Vagina (tissue), 2 donors: ENCODE measurements around the gene SMTNL1. TPM values are rescaled to one million over a fixed set of nuclear protein-coding genes. Genes with fewer than 3 reads are reported as not detected.

Experiments
- DNase-seq, 2 donors: peaks; one replicate each; pipeline ENCODE4 v3.0.0-alpha.2; 2017; ENCODE audit errors: extremely low spot score in 2 of 2
- H3K27ac ChIP-seq: fragments of 200-600 bp; sonication (generic); one replicate; pipeline ENCODE4 v1.5.1; 2019
- H3K27me3 ChIP-seq: fragments of 200-600 bp; sonication (generic); one replicate; pipeline ENCODE4 v1.5.1; 2019
- H3K36me3 ChIP-seq, 2 donors: fragments of 200-600 bp; sonication (generic); one replicate each; pipeline ENCODE4 v1.5.1; 2017 to 2019
- H3K4me1 ChIP-seq: fragments of 200-600 bp; sonication (generic); one replicate; pipeline ENCODE4 v1.5.1; 2019
- H3K4me3 ChIP-seq, 2 donors: fragments of 200-600 bp; sonication (generic); 1 replicate in 1 of 2; 2 replicates in 1 of 2; pipeline ENCODE4 v1.5.1; 2016 to 2019
- H3K9me3 ChIP-seq: fragments of 200-600 bp; sonication (generic); one replicate; pipeline ENCODE4 v1.5.1; 2019
- CTCF ChIP-seq, 3 experiments: fragments of 450-650 bp in 2 of 3; fragments of 200-600 bp in 1 of 3; sonication (generic) in 1 of 3; IDR thresholded peaks; one replicate each; pipeline ENCODE4 v1.5.1; 2017 to 2019; ENCODE audit warnings: antibody characterized with exemption in 3 of 3, mild to moderate bottlenecking in 2 of 3, moderate library complexity in 2 of 3
- POLR2A ChIP-seq, 2 donors: fragments of 450-650 bp; IDR thresholded peaks; one replicate each; pipeline ENCODE4 v1.6.1; 2017; ENCODE audit warnings: antibody characterized with exemption in 2 of 2, mild to moderate bottlenecking in 2 of 2, moderate library complexity in 2 of 2
- POLR2AphosphoS5 ChIP-seq, 2 donors: sonication (generic); formaldehyde crosslinking; IDR thresholded peaks; one replicate each; pipeline ENCODE4 v1.9.0; 2017; ENCODE audit warnings: antibody characterized with exemption in 2 of 2, mild to moderate bottlenecking in 2 of 2, low read depth in 1 of 2; ENCODE audit not compliant: insufficient read depth in 1 of 2
- intact Hi-C: fragments of 100-400 bp; cut with DNase I; formaldehyde crosslinking; loops from one replicate; pipeline ENCODE4 v1.15.1; 2023
- total RNA-seq: library from RNA; depleted of rRNA; stranded (reverse); fragments of >200 nt; gene quantifications from one replicate; pipeline ENCODE4 v1.2.3, GENCODE V29; 2016

Gene SMTNL1
- total RNA-seq, 1 donor from 2014 or later, result not detected

GRCh38 chr11:57567515-57568329 is 30.3 kb downstream of the SMTNL1 start, which contains the start of gene UBE2L6:
UBE2L6 (minus strand) TSS chr11:57567672; CDS start chr11:57567611, 61 bp downstream.
- DNase-seq, result no peak

GRCh38 chr11:57568330-57568766 is 31.0 kb downstream of the SMTNL1 start:
- H3K4me3 ChIP-seq, result peak overlapping the region; percentile 69 to 83
- no peaks in the 10 kb centered on the region for H3K27me3 ChIP-seq
- intact Hi-C loops, result loop anchor here (2.0 kb wide), 1 partner anchor 70 kb away; no protein-coding TSS in a partner anchor
- TF ChIP-seq POLR2A (IDR thresholded peaks at IDR 0.05) (no peak), POLR2AphosphoS5 (IDR thresholded peaks at IDR 0.05; ENCODE audit: insufficient read depth in 1 of 2, low read depth in 1 of 2) (peak in 1 of 2 donors; percentile 54), CTCF (IDR thresholded peaks at IDR 0.05) (peak in 2 of 3 experiments; percentile 90 to 91)
- DNase-seq, result no peak
- H3K27ac ChIP-seq, result peak overlapping the region; percentile 93
- H3K9me3 ChIP-seq, result no peaks in the 10 kb centered on the region
- H3K4me1 ChIP-seq, result peaks cover 31% of the 10 kb centered on the region
- no peaks in the 10 kb centered on the region for H3K36me3 ChIP-seq

More at GRCh38 chr11:57567515-57568329, 30.3 kb downstream of the SMTNL1 start, which contains the start of gene UBE2L6:
- Histone ChIP-seq H3K27ac (peak within 1 kb of the TSS; percentile 93), H3K4me1 (peaks cover 31% of the 10 kb centered on the region), H3K9me3 (no peaks in the 10 kb centered on the region), H3K27me3 (no peaks in the 10 kb centered on the region), H3K36me3 (no peaks in the 10 kb centered on the region), H3K4me3 (peak within 1 kb of the TSS; percentile 69 to 83)
- intact Hi-C loops, result loop anchor here (2.0 kb wide), 2 partner anchors 71 to 77 kb away; no protein-coding TSS in a partner anchor
- no peak for TF ChIP-seq POLR2A (IDR thresholded peaks at IDR 0.05)
- TF ChIP-seq CTCF (IDR thresholded peaks at IDR 0.05), result peak in 1 of 3 experiments; percentile 75
- TF ChIP-seq POLR2AphosphoS5 (IDR thresholded peaks at IDR 0.05; ENCODE audit: insufficient read depth in 1 of 2, low read depth in 1 of 2), result peak in 1 of 2 donors; percentile 65

GRCh38 chr11:57571606-57572005 is 34.2 kb downstream of the SMTNL1 start:
- H3K4me1 ChIP-seq, result peaks cover 20% of the 10 kb centered on the region
- no peak overlapping the region for H3K4me3 ChIP-seq
- DNase-seq, result no peak
- intact Hi-C loops, result no loop called here
- no peaks in the 10 kb centered on the region for H3K27me3 ChIP-seq
- no peak for TF ChIP-seq POLR2A (IDR thresholded peaks at IDR 0.05)
- no peak for TF ChIP-seq CTCF (IDR thresholded peaks at IDR 0.05)
- TF ChIP-seq POLR2AphosphoS5 (IDR thresholded peaks at IDR 0.05; ENCODE audit: insufficient read depth in 1 of 2, low read depth in 1 of 2), result no peak
- H3K27ac ChIP-seq, result no peak overlapping the region
- H3K9me3 ChIP-seq, result no peaks in the 10 kb centered on the region
- no peaks in the 10 kb centered on the region for H3K36me3 ChIP-seq

GRCh38 chr11:57574061-57574460 is 36.7 kb downstream of the SMTNL1 start:
- TF ChIP-seq POLR2A (IDR thresholded peaks at IDR 0.05), result no peak
- TF ChIP-seq CTCF (IDR thresholded peaks at IDR 0.05), result no peak
- no peak for TF ChIP-seq POLR2AphosphoS5 (IDR thresholded peaks at IDR 0.05; ENCODE audit: insufficient read depth in 1 of 2, low read depth in 1 of 2)
- DNase-seq, result no peak

More at GRCh38 chr11:57574061-57574460, 36.7 kb downstream of the SMTNL1 start:
- Histone ChIP-seq H3K36me3 (no peaks in the 10 kb centered on the region), H3K27ac (no peak overlapping the region), H3K9me3 (no peaks in the 10 kb centered on the region), H3K4me3 (no peak overlapping the region), H3K27me3 (no peaks in the 10 kb centered on the region), H3K4me1 (peaks cover 8% of the 10 kb centered on the region)
- intact Hi-C loops, result no loop called here
